Subcutaneous abdominal adipose tissue (tissue), 5 donors: ENCODE measurements around the gene CACNA2D1.

Experiments used
- H3K27ac ChIP-seq: one replicate; pipeline ENCODE4 v1.7.0; 2013; ENCODE audit warnings: low read depth, mild to moderate bottlenecking, inconsistent platforms, low read length, moderate library complexity
- H3K27me3 ChIP-seq, 5 donors: one replicate each; pipeline ENCODE4 v1.7.0; 2013; ENCODE audit warnings: low read length in 5 of 5, inconsistent platforms in 1 of 5; ENCODE audit not compliant: control insufficient read depth in 5 of 5, insufficient read depth in 4 of 5
- H3K36me3 ChIP-seq, 5 donors: one replicate each; pipeline ENCODE4 v1.7.0; 2013; ENCODE audit warnings: low read length in 5 of 5; ENCODE audit not compliant: control insufficient read depth in 5 of 5, insufficient read depth in 5 of 5
- H3K4me1 ChIP-seq, 5 donors: one replicate each; pipeline ENCODE4 v1.7.0; 2013; ENCODE audit warnings: low read length in 5 of 5, mild to moderate bottlenecking in 3 of 5, moderate library complexity in 1 of 5; ENCODE audit not compliant: control insufficient read depth in 5 of 5, insufficient read depth in 5 of 5
- H3K4me3 ChIP-seq, 5 donors: one replicate each; pipeline ENCODE4 v1.7.0; 2013; ENCODE audit warnings: low read length in 5 of 5, low read depth in 1 of 5
- H3K9ac ChIP-seq, 5 donors: one replicate each; pipeline ENCODE4 v1.7.0; 2013; ENCODE audit warnings: low read length in 5 of 5, mild to moderate bottlenecking in 4 of 5, moderate library complexity in 3 of 5
- H3K9me3 ChIP-seq, 5 donors: one replicate each; pipeline ENCODE4 v1.7.0; 2013; ENCODE audit warnings: low read length in 5 of 5; ENCODE audit not compliant: control insufficient read depth in 5 of 5
- donor health status: healthy.
- donor health status: healthy.
- donor health status: healthy.
- donor health status: healthy.
- donor health status: healthy.

The CACNA2D1 gene

DNA sequence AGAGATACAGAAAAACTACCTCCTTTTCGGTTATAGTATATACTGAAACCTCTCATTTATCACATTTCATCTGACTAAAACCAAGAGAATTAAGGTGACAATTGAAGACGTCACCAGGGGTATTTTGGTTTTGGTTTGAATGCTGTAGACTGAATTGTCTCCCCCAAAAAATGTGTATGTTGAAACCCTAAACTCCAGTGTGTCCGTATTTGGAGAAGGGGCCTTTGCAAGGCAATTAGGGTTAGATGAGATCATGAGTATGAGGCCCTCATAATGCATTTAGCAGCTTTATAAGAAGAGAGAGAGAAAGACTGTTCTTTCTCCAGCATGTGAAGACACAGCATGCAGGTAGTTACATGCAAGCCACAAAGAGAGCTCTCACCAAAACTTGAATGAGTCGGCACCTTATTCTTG lies 59.5 kb downstream of the CACNA2D1 start:
- H3K27me3 ChIP-seq, result no peaks in the 10 kb centered on the region
- H3K4me1 ChIP-seq, result peaks cover 0 to 6% (median 0%) of the 10 kb centered on the region in 5 donors
- H3K36me3 ChIP-seq, result no peaks in the 10 kb centered on the region
- no peak overlapping the region for H3K4me3 ChIP-seq
- H3K9me3 ChIP-seq, result no peaks in the 10 kb centered on the region
- H3K9ac ChIP-seq, result no peak overlapping the region
- H3K27ac ChIP-seq, result no peak overlapping the region

DNA sequence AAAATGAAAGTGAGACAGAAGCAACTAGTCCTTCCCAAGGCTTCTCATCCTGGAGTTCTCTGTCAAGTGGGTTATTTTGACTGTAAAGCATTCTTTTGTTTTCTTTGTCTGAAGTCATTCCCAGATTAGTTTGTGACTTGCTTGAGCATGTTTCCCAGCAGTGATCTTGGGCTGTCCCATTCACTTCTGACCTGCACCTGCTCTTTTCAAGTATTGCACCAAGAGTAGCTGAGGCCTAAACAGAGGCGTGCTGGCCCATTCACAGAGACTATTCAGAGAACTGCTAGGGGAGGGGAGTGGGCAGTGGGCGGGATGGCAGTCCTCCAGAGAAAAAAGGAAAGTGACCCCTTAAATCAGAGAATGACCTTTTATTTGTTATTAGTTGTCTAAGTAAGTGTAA lies 61.3 kb downstream of the CACNA2D1 start:
- no peak overlapping the region for H3K27ac ChIP-seq
- no peaks in the 10 kb centered on the region for H3K27me3 ChIP-seq
- no peaks in the 10 kb centered on the region for H3K9me3 ChIP-seq
- H3K4me3 ChIP-seq, result no peak overlapping the region
- H3K4me1 ChIP-seq, result no peaks in the 10 kb centered on the region
- no peak overlapping the region for H3K9ac ChIP-seq
- H3K36me3 ChIP-seq, result no peaks in the 10 kb centered on the region

DNA sequence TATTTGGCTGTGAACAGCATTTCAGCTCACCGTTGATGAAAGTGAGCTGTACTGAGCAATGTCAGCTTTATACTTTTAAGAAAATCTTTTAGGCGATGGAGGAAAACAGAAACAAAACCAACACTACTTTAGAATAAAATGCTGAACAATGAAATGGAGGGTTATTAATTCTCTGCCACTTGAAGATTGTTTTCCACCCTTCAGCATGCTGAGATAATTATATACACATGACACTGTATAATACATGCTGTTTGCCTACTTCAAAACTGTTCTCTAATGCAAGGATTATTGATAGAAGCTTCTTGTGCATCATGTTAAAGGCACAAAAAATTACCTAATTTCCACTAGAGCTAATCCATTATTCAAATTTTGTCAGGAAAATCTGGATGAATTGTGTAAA lies 66.8 kb downstream of the CACNA2D1 start:
- no peak overlapping the region for H3K27ac ChIP-seq
- H3K9me3 ChIP-seq, result no peaks in the 10 kb centered on the region
- no peak overlapping the region for H3K4me3 ChIP-seq
- H3K4me1 ChIP-seq, result peaks cover 0 to 9% (median 0%) of the 10 kb centered on the region in 5 donors
- H3K36me3 ChIP-seq, result no peaks in the 10 kb centered on the region
- no peak overlapping the region for H3K9ac ChIP-seq
- no peaks in the 10 kb centered on the region for H3K27me3 ChIP-seq

DNA sequence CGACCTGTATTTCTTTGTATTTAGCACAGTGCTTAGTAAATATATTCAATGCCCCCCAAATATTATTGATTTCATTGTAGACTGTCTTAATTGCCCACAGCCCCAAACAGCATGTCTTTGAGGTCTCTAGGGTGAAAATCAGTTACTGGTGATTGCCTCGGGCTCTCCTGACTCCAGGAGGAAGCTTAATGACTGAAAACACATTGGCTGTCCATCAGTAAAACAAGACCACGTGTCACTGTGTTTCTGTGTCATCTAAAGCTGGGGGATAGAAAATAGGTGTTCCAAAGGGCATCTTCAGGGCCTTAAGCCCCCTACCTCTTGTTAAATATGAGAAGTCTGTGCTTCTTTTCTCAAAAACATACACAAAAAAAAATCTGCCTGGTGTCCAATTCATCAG lies 67.9 kb downstream of the CACNA2D1 start:
- no peak overlapping the region for H3K27ac ChIP-seq
- no peaks in the 10 kb centered on the region for H3K9me3 ChIP-seq
- peaks cover 0 to 9% (median 0%) of the 10 kb centered on the region in 5 donors for H3K4me1 ChIP-seq
- no peaks in the 10 kb centered on the region for H3K27me3 ChIP-seq
- no peaks in the 10 kb centered on the region for H3K36me3 ChIP-seq
- no peak overlapping the region for H3K9ac ChIP-seq
- no peak overlapping the region for H3K4me3 ChIP-seq

DNA sequence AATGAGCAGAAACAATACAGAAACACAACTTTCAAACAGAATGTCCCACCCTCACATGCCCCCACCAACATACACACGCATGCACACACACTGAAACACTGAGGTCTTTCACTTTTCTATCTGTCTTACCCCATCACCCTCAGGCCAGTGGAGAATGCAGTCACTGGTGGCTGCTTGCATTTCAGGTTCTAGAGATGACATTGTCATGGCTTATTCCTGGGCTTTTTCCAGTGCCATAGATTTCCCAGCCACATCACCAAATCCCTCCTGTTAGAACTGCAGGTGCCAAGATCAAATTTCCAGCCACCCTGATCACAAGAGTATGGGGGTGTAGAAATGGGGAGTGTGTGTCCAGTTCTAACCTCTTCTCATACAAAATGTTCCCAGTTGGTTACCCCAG lies 68.4 kb downstream of the CACNA2D1 start:
- H3K4me1 ChIP-seq, result peaks cover 0 to 9% (median 0%) of the 10 kb centered on the region in 5 donors
- H3K27me3 ChIP-seq, result no peaks in the 10 kb centered on the region
- H3K27ac ChIP-seq, result no peak overlapping the region
- H3K36me3 ChIP-seq, result no peaks in the 10 kb centered on the region
- H3K9ac ChIP-seq, result no peak overlapping the region
- H3K4me3 ChIP-seq, result no peak overlapping the region
- H3K9me3 ChIP-seq, result no peaks in the 10 kb centered on the region

DNA sequence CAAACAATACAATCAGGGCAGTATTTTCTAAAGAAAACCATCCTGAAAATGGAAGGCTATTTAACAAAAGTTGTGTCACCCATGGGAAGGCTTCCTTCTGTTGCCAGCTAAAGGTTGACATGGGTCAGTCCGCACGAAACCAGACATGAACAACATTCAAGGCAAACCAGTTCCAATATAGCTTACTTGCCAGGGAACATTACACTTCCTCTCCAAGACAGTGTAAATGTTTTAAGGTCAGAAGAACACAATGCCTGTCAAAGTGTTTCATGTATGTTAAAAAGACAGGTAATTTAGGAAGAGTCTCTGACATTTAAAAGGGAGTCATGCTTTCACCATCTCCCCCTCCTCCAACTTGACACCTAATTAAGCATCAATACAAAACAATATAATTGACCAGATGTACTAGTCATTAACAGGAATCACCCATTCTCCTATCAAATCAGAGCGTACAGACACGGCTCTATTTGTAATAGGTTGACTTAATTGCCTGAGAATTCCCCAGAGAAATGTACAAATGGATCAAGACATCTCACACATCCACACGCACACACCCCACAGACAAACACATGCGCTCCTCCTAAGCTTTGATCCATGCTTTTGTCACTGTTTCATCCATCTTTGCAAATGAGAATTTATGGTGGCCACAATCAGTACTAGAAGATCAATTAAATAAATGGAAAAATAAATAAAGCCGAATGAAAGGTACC lies 69.5 kb downstream of the CACNA2D1 start:
- Histone ChIP-seq H3K9ac (no peak overlapping the region), H3K9me3 (no peaks in the 10 kb centered on the region), H3K4me1 (peaks cover 0 to 9% (median 0%) of the 10 kb centered on the region in 5 donors), H3K36me3 (no peaks in the 10 kb centered on the region), H3K4me3 (no peak overlapping the region), H3K27ac (no peak overlapping the region), H3K27me3 (no peaks in the 10 kb centered on the region)

DNA sequence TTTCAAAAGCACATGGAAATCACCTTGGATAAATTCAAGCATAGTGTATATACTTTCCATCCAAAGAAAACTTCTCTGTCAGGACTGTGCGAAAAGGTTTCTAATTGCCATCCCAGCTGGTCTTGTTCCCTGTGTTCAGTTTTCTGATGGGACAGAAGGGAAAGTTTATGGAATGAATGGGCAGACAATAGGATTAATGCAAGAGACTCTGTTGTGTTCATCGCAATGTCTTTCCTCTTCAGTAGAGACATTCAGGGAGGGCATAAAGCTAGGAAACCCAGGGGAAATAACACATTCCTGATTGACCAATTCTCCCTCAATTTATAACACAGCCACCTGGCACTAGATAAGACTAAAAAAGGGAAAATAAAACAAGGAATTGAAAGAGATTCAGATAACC lies 78.9 kb downstream of the CACNA2D1 start:
- H3K36me3 ChIP-seq, result peaks cover 0 to 3% (median 0%) of the 10 kb centered on the region in 5 donors
- H3K9ac ChIP-seq, result no peak overlapping the region
- no peaks in the 10 kb centered on the region for H3K9me3 ChIP-seq
- no peak overlapping the region for H3K4me3 ChIP-seq
- H3K27ac ChIP-seq, result no peak overlapping the region
- no peaks in the 10 kb centered on the region for H3K27me3 ChIP-seq
- no peaks in the 10 kb centered on the region for H3K4me1 ChIP-seq

DNA sequence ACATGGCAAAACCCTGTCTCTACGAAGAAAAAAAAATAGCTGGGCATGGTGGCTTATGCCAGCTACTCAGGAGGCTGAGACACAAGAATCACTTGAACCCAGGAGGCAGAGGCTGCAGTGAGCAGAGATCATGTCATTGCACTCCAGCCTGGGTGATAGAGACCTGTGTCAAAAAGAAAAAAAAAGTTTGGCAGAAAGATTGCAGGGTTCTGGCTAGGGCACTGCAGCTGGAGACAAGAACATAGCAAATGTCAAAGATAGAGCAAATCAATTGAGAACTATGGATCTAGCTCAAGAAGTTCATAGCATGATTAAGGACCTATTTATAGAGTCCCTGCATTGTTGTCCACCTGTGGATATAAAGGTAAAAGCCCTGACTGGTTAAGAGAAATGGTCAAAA lies 79.5 kb downstream of the CACNA2D1 start:
- peaks cover 0 to 5% (median 0%) of the 10 kb centered on the region in 5 donors for H3K4me1 ChIP-seq
- no peak overlapping the region for H3K4me3 ChIP-seq
- H3K9me3 ChIP-seq, result no peaks in the 10 kb centered on the region
- no peak overlapping the region for H3K9ac ChIP-seq
- no peak overlapping the region for H3K27ac ChIP-seq
- no peaks in the 10 kb centered on the region for H3K27me3 ChIP-seq
- peaks cover 0 to 3% (median 0%) of the 10 kb centered on the region in 5 donors for H3K36me3 ChIP-seq

DNA sequence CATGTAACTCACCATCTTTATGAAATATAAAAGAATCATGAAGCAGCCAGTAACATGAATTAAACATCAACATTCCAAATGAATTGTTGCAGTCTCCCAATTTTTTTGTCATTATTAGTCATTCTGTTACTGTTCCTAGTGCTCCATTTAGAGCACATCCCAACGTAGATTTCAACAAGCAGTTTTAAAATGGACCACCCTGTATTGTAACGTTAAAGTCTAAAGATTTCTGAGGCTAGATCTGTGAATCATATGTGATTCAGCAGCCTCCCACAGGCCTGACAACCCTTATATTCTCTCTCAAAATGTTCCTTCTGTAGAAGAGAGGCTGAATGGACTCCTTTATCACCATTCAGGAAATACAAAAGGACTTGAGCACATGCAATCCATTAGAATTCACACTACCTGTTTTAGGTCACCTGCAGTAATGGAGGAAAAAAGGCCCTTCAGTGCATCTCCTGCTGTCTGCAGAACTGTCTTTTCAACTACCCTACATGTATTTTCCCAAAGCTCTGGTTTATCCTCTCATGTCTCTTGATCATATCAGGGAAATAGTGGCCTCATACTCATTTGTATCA lies 81.4 kb downstream of the CACNA2D1 start:
- peaks cover 0 to 9% (median 0%) of the 10 kb centered on the region in 5 donors for H3K4me1 ChIP-seq
- no peak overlapping the region for H3K27ac ChIP-seq

DNA sequence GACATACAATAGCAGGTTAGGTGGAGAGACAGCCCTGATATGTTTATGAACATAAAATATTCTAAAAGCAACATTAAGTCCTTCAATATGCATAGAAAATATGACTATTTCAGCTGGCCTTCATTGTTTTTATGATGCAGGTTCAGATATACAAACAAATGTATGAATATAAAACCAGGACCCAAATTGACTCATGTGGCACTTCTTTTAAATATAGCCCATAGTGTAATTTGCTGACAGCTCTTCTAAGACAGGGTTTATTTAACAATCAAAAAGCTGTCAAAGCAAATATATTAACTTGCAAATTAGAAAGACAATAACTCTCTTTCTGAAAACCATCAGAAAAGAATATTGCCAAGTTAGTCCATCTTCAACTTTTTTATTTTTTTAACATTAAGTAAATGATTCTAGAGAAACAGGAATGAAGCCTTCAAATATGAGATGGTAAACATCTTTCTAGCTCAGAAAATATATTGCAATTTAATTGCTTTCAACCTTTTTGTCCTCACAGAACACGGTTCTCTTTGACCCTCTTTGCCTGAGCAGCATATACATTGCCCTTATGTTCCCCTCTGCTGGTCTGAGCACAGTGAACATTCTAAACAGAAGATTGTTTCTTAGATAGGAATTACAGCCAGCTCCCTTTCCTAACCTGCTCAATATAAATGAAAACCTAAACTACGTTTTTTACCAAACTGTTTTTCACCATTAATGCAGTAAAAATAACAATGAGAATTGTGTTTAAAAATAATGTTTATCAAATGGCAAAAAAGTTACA lies 82.8 kb downstream of the CACNA2D1 start:
- no peaks in the 10 kb centered on the region for H3K27me3 ChIP-seq
- no peak overlapping the region for H3K4me3 ChIP-seq
- no peak overlapping the region for H3K27ac ChIP-seq
- H3K4me1 ChIP-seq, result peaks cover 0 to 9% (median 0%) of the 10 kb centered on the region in 5 donors
- no peaks in the 10 kb centered on the region for H3K9me3 ChIP-seq
- no peaks in the 10 kb centered on the region for H3K36me3 ChIP-seq
- H3K9ac ChIP-seq, result no peak overlapping the region

More for the DNA sequence above, 81.4 kb downstream of the CACNA2D1 start:
- Histone ChIP-seq H3K27me3 (no peaks in the 10 kb centered on the region), H3K9ac (no peak overlapping the region), H3K4me3 (no peak overlapping the region), H3K9me3 (no peaks in the 10 kb centered on the region), H3K36me3 (peaks cover 0 to 3% (median 0%) of the 10 kb centered on the region in 5 donors)
